ENCODE data around the gene PHOSPHO2. TPM values are rescaled to one million over a fixed set of nuclear protein-coding genes. Genes with fewer than 3 reads are reported as not detected.

PHOSPHO2 gene
- total RNA-seq, 2 experiments from 2014 or later = 4.5 to 6.5 TPM

DNA sequence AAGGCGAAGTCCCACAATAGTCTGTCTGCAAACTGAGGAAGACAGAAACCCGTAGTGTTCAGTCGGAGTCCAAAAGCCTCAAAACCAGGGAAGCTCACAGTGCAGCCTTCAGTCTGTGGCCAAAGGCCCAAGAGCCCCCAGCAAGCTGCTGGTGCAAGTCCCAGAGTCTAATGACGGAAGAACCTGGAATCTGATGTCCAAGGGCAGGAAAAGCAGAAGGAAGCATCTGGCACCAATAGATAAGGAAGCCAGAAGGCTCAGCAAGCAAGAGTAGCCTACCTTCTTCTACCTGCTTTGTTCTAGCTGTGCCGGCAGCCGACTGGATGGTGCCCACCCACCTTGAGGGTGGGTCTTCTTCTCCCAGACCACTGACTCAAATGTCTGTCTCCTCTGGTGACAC lies 21.9 kb upstream of the PHOSPHO2 start:
- Mint-ChIP-seq H3K27ac (no peak overlapping the region), H3K4me3 (no peak overlapping the region)
- H3K4me3 ChIP-seq (ENCODE audit: low read length) = no peak overlapping the region

GRCh38 chr2:169673106-169673505 lies 21.2 kb upstream of the PHOSPHO2 start:
- Mint-ChIP-seq H3K27me3 (peaks cover 31% of the 10 kb centered on the region), H3K27ac (no peak overlapping the region), H3K36me3 (ENCODE audit: low read depth) (no peaks in the 10 kb centered on the region), H3K4me3 (no peak overlapping the region), H3K9me3 (no peaks in the 10 kb centered on the region), H3K4me1 (ENCODE audit: low read depth) (no peaks in the 10 kb centered on the region)
- Histone ChIP-seq H3K4me1 (ENCODE audit: insufficient read depth, low read length) (no peaks in the 10 kb centered on the region), H3K27ac (ENCODE audit: low read depth in 1 of 2, low read length in 2 of 2) (no peak overlapping the region), H3K9me3 (ENCODE audit: control insufficient read depth in 1 of 2, insufficient read depth in 1 of 2, low read length in 2 of 2) (no peaks in the 10 kb centered on the region), H3K36me3 (ENCODE audit: insufficient read depth, low read length) (no peaks in the 10 kb centered on the region), H3K4me3 (ENCODE audit: low read length) (no peak overlapping the region), H3K27me3 (ENCODE audit: control insufficient read depth in 1 of 2, insufficient read depth in 2 of 2, low read length in 2 of 2) (peaks cover 0 to 5% of the 10 kb centered on the region in 2 experiments)
- intact Hi-C loops (cut with DNase I, micrococcal nuclease) = loop anchor here in 1 of 2 experiments (10.0 kb wide), 1 partner anchor 148 kb away; no protein-coding TSS in a partner anchor
- no peak for TF ChIP-seq CTCF (IDR thresholded peaks at IDR 0.05)
- ChIA-PET CTCF (no interaction called here), POLR2A (no interaction called here)
- DNase-seq = no peak
- ATAC-seq (ENCODE audit: poor library complexity) = no peak

More for the DNA sequence above, 21.9 kb upstream of the PHOSPHO2 start:
- Mint-ChIP-seq H3K4me1 (ENCODE audit: low read depth) (no peaks in the 10 kb centered on the region), H3K27me3 (peaks cover 31% of the 10 kb centered on the region), H3K36me3 (ENCODE audit: low read depth) (no peaks in the 10 kb centered on the region), H3K9me3 (no peaks in the 10 kb centered on the region)
- H3K27me3 ChIP-seq (ENCODE audit: control insufficient read depth in 1 of 2, insufficient read depth in 2 of 2, low read length in 2 of 2) = peaks cover 0 to 5% of the 10 kb centered on the region in 2 experiments
- ChIA-PET POLR2A (no interaction called here), CTCF (no interaction called here)
- H3K27ac ChIP-seq (ENCODE audit: low read depth in 1 of 2, low read length in 2 of 2) = no peak overlapping the region
- intact Hi-C loops (cut with DNase I, micrococcal nuclease) = loop anchor here in 1 of 2 experiments (10.0 kb wide), 1 partner anchor 148 kb away; no protein-coding TSS in a partner anchor
- no peaks in the 10 kb centered on the region for H3K36me3 ChIP-seq (ENCODE audit: insufficient read depth, low read length)
- no peaks in the 10 kb centered on the region for H3K9me3 ChIP-seq (ENCODE audit: control insufficient read depth in 1 of 2, insufficient read depth in 1 of 2, low read length in 2 of 2)
- DNase-seq = no peak
- no peak for ATAC-seq (ENCODE audit: poor library complexity)
- no peak for TF ChIP-seq CTCF (IDR thresholded peaks at IDR 0.05)
- no peaks in the 10 kb centered on the region for H3K4me1 ChIP-seq (ENCODE audit: insufficient read depth, low read length)

GRCh38 chr2:169673921-169674320 lies 20.3 kb upstream of the PHOSPHO2 start:
- Mint-ChIP-seq H3K4me1 (ENCODE audit: low read depth) (no peaks in the 10 kb centered on the region), H3K36me3 (ENCODE audit: low read depth) (no peaks in the 10 kb centered on the region), H3K27me3 (peaks cover 31% of the 10 kb centered on the region), H3K27ac (no peak overlapping the region), H3K4me3 (no peak overlapping the region), H3K9me3 (no peaks in the 10 kb centered on the region)
- H3K9me3 ChIP-seq (ENCODE audit: control insufficient read depth in 1 of 2, insufficient read depth in 1 of 2, low read length in 2 of 2) = no peaks in the 10 kb centered on the region
- no peak overlapping the region for H3K4me3 ChIP-seq (ENCODE audit: low read length)
- no peaks in the 10 kb centered on the region for H3K4me1 ChIP-seq (ENCODE audit: insufficient read depth, low read length)
- no peak for TF ChIP-seq CTCF (IDR thresholded peaks at IDR 0.05)
- intact Hi-C loops (cut with DNase I, micrococcal nuclease) = loop anchor here in 1 of 2 experiments (10.0 kb wide), 1 partner anchor 149 kb away; no protein-coding TSS in a partner anchor
- ATAC-seq (ENCODE audit: poor library complexity) (no peak), DNase-seq (no peak)
- no peaks in the 10 kb centered on the region for H3K36me3 ChIP-seq (ENCODE audit: insufficient read depth, low read length)
- peaks cover 0 to 5% of the 10 kb centered on the region in 2 experiments for H3K27me3 ChIP-seq (ENCODE audit: control insufficient read depth in 1 of 2, insufficient read depth in 2 of 2, low read length in 2 of 2)
- ChIA-PET CTCF (no interaction called here), POLR2A (no interaction called here)
- no peak overlapping the region for H3K27ac ChIP-seq (ENCODE audit: low read depth in 1 of 2, low read length in 2 of 2)

Data from CD4-positive, alpha-beta T cell (primary cell).